Measurements from ENCODE around the gene CPE.

DNA sequence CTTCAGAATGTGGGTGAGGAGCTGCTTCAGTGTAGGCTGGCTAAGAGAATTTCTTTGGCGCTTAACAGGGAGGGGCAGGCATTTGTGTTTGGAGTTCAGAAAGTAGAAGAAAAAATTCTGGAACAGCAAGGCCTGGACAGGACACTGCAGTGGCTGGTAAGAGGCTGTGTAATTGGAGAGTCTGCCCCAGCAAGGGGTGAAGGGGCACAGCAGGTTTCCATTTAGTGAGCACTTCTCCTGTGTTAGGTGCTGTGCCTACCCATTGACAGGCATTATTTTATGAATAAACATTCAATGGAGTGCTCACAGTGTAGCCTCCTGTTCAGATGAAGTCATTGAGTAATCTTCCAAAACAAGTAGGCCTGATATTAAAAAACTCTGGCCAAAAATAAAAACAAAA is 10.7 kb upstream of the CPE start:
- TF ChIP-seq CTCF (IDR thresholded peaks at IDR 0.05) (no peak), ELF1 (IDR thresholded peaks at IDR 0.05) (no peak), EP300 (IDR thresholded peaks at IDR 0.05; ENCODE audit: borderline replicate concordance in 1 of 2, low read depth in 1 of 2, low read length in 1 of 2) (no peak), FOXJ3 (CRISPR knock-in tag; IDR thresholded peaks at IDR 0.05) (no peak), GABPA (IDR thresholded peaks at IDR 0.05; ENCODE audit: low read depth) (no peak), SMC3 (IDR thresholded peaks at IDR 0.05; ENCODE audit: low read depth, low read length) (no peak), EZH2phosphoT487 (IDR thresholded peaks at IDR 0.05; ENCODE audit: borderline replicate concordance, low read depth) (no peak), TCF12 (IDR thresholded peaks at IDR 0.05) (no peak), CHD2 (IDR thresholded peaks at IDR 0.05; ENCODE audit: low read length, partially characterized antibody) (no peak)
- TF ChIP-seq, protein P1, sequence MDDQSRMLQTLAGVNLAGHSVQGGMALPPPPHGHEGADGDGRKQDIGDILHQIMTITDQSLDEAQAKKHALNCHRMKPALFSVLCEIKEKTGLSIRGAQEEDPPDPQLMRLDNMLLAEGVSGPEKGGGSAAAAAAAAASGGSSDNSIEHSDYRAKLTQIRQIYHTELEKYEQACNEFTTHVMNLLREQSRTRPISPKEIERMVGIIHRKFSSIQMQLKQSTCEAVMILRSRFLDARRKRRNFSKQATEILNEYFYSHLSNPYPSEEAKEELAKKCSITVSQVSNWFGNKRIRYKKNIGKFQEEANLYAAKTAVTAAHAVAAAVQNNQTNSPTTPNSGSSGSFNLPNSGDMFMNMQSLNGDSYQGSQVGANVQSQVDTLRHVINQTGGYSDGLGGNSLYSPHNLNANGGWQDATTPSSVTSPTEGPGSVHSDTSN (IDR thresholded peaks at IDR 0.05): no peak
